GM18909 (cell line): ENCODE data around the gene ANKRD49.

Source experiments
- ATAC-seq: cut with Tn5 transposase; IDR thresholded peaks from one replicate; pipeline ENCODE4 v1.9.1; 2021; ENCODE audit warnings: mild to moderate bottlenecking; ENCODE audit not compliant: unreplicated experiment, poor library complexity

ANKRD49 gene

DNA sequence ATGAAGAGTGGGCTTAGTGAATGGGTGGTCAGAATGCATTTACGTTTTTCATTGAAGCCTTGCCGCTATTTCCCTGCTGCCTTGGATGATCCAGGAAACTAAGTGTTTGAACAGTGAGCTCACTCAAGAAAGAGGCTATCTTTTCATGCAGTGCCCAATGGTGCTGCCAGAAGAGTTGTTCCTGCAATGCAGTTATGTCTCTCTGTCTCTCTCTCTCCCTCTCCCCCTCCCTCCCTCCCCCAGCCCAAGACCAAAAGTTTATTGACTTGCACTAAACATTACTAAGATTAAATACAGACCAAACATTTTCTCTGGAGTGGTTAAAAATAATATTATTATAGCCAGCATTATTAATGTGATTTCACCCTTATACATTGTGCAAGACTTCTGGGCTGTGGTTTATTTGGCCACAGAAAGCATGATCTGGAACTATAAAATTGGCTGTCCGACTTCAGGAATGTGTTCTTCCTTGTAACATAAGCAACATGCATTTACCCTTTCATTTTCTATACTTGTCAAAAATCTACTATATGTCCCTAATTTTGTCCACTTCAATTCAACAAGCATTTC lies 43.3 kb downstream of the ANKRD49 start:
- ATAC-seq: no peak

DNA sequence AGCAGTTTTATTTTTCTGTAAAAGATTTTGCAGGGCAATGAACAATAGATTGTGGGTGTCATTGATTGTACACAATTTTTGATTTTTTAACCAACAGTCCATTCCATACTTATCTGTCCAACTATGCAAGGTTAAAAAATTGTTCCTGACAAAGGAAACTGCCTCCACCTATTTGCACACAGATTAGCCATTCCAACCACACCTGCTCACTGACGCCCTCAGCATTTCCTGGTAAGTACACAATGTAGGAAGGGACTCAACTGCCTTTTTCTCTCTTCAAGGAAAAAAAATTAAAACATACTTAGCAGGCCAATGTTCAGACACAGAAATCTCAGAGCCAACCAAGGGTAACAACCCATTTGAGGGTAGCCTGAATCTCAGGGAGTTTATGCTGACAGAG lies 45.6 kb downstream of the ANKRD49 start:
- no peak for ATAC-seq

DNA sequence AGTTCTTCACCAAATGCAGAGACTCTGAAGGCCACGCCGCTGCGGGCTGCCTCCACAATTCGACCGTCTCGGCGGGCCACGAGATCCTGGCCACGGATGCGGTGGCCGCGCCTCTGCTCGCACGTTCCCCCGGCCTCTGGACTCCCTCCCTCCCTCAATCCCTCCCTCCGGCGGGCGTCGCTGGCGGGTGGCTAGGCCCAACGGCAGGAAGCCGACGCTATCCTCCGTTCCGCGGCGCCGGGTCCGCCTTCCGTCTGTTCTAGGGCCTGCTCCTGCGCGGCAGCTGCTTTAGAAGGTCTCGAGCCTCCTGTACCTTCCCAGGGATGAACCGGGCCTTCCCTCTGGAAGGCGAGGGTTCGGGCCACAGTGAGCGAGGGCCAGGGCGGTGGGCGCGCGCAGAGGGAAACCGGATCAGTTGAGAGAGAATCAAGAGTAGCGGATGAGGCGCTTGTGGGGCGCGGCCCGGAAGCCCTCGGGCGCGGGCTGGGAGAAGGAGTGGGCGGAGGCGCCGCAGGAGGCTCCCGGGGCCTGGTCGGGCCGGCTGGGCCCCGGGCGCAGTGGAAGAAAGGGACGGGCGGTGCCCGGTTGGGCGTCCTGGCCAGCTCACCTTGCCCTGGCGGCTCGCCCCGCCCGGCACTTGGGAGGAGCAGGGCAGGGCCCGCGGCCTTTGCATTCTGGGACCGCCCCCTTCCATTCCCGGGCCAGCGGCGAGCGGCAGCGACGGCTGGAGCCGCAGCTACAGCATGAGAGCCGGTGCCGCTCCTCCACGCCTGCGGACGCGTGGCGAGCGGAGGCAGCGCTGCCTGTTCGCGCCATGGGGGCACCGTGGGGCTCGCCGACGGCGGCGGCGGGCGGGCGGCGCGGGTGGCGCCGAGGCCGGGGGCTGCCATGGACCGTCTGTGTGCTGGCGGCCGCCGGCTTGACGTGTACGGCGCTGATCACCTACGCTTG lies 50.2 kb downstream of the ANKRD49 start, which contains the start of gene FUT4:
TSS of gene FUT4 (plus strand) at position 227 of the 951 bp plus-strand sequence. CDS start at position 440, 213 bp downstream.
- peak; percentile 84 for ATAC-seq

GRCh38 chr11:94544646-94545263 lies 51.0 kb downstream of the ANKRD49 start:
- ATAC-seq: no peak

- ATAC-seq: no peak
These were observed 51.7 kb downstream of the ANKRD49 start for GRCh38 chr11:94545264-94546161.

DNA sequence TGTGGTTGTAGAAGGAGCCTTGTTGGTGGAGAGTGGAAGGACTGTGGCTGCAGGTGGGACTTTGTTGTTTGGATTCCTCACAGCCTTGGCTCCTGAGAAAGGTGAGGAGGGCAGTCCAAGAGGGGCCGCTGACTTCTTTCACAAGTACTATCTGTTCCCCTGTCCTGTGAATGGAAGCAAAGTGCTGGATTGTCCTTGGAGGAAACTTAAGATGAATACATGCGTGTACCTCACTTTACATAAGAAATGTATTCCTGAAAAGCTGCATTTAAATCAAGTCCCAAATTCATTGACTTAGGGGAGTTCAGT lies 52.3 kb downstream of the ANKRD49 start:
- no peak for ATAC-seq

DNA sequence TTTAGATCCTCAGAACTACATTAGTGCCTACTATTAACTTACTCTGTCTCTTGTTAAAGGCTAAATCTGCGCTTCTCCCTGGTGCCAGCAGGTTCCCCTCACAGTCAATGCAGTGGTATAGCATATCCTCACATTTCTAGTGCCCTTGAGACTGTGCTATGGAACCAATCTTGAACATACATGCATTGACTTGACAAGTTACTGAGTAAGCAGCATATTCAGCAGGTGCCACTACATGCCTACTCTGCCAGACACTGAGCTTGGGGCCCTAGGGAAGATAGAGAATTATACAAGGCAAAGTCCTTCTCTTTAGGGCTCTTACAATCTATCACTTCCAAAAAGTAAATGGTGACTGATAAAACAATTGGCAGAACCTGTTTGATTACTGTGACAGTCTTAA lies 53.1 kb downstream of the ANKRD49 start:
- no peak for ATAC-seq

- ATAC-seq: no peak
These were observed 55.4 kb downstream of the ANKRD49 start for GRCh38 chr11:94549146-94549545.
